Esophagus mucosa (tissue), 1 donor: ENCODE measurements around the gene MICAL2. TPM values are rescaled to one million over a fixed set of nuclear protein-coding genes. Genes with fewer than 3 reads are reported as not detected.

Experiments
- ATAC-seq: fragments of 200-7000 bp; cut with Tn5 transposase; one replicate; pipeline ENCODE4 v1.9.1; 2020
- total RNA-seq: library from RNA; stranded (reverse); gene quantifications from one replicate; pipeline ENCODE4 v1.2.4, GENCODE V29; 2023
- donor health status: DM: yes; HTN: yes; CAD: no.

The MICAL2 gene
- total RNA-seq, 1 donor from 2014 or later: 15.5 TPM

DNA sequence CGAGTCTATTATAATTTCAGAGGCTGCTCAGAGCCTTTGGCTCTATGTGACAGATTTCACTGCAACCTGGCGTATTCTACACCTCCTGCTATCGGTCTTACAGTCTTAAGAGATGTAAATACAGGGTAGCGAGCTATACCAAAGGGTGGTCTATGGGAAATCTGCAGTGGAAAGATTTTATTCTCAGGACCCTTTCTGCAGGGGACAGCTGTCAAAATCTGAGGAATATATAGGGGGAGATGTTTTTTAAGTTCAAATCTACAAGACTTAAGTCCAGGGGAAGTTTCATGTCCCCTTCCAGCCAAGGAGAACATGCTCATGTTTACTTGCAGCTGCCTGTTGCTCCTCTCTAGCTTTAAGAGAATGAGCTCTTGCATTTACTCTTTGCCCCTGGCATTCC lies 62.7 kb downstream of the MICAL2 start:
- ATAC-seq: no peak

DNA sequence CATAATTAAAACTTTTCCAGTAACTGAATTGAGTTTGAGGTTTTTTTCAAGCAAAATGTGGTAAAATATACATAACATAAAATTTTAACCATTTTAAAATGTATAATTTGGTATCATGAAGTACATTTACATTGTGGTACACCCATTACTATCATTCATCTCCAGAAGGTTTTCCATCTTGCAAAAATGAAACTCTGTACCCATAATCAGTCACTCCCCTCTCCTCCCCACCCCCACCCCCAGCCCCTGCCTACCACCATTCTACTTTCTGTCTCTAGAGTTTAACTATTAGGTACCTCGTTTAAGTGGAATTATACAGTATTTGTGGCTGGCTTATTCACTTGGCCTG lies 63.7 kb downstream of the MICAL2 start:
- no peak for ATAC-seq

DNA sequence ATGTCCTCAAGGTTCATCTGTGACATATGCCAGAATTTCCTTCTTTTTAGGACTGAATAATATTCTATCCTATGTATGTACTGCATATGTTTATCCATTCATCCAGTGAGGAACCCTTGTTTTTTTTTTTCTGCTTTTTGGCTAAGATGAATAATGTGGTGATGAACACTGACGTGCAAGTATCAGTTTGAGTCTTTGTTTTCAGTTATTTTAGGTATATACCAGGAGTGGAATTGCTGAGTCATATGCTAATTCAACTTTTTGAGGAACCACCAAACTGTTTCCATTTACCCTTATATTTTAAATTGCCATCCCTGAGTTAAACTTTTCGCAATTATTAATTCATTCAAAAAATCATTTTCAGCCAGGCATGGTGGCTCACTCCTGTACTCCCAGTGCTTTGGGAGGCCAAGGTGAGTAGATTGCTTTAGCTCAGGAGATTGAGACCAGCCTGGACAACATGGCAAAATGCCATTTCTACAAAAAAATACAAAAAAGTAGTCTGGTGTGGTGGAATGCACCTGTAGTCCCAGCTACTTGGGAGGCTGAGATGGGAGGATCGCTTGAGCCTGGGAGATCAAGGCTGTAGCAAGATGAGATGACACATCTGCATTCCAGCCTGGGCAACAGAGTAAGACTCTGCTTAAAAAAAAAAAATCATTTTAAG lies 64.2 kb downstream of the MICAL2 start:
- ATAC-seq: no peak

DNA sequence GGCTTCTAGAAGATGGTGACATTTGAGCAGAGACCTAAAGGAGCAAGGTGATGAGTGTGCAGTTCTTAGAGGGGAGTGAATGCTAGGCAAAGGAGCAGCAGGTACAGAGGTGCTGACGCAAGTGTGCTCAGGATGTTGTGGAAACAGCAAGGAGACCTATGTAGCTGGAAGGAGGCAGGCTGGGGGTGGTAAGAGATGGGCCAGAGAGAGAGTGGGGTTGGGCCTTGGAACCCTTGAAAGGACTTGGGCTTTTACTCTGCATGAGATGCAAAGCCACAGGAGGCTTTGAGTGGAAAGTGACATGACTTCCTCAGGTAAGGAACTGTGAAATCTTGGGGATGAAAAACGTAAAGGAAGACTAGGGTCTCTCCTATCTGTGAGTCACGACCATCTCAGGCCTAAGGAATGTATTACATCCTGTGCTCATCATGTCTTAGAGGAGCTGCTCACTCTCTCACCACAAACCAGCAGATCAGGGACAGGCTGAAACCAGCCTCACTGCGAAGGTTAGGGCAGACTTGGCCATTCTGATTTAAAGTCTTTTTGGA lies 65.4 kb downstream of the MICAL2 start:
- ATAC-seq: peak; percentile 66

DNA sequence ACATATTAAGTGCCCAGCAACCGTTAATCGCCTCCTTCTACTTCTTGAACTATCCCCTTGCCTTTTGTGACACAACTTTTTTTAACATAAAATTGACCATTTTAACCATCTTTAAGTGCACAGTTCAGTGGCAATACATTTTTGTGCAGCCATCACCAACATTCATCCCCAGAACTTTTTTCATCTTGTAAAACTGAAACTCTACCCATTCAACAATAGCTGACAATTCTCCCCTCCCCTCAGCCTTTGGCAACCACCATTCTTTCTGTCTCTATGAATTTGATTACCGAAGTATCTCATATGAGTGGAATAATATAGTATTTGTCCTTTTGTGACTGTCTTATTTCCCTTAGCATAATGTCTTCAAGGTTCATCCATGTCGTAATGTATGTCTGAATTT lies 66.0 kb downstream of the MICAL2 start:
- ATAC-seq: no peak

DNA sequence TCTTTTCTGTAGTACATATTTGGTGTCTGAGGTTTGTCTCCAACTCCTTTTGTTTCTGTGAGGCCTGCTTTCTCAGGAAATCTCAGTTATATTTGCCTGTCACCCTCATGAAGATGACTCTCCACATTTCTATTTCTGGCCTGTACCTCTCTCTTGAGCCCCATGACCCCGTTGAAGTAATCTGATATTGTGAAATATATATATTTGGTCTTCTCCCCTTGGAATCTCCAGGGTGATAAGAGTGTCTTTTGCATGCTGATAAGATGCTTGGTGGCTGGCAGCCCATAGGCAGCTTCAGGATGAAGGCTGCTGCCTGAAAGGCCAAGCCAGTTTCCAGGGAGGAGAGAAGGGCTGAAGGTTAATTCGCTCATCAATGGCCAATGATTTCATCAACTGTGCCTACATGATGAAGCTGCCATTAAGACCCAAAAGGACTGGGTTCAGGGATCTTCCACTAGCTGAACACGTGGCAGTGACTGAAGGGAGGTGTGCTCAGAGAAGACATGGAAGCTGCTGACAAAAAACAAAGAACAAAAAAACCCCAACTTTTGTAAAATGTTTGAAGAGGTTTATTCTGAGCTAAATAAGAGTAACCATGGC lies 67.4 kb downstream of the MICAL2 start:
- no peak for ATAC-seq

DNA sequence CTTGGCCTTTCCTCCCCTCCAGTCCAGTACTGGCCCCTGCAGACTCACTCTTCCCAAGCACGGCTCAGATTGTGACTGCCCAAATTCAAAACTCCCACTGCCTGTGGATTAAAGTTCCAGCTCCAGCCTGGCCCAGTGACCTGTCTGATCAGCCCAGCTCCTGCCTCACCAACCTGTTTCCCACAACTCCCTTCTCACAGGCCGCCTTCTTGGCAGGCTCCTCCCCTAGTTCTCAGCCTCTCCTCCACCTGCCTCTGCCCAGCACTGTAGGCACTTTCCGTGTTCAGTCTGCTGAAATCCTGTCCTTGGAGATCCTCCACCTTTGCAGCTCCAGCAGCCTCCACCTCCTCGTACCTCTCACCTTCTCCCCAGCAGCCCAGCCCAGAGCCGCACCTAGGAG lies 68.6 kb downstream of the MICAL2 start:
- ATAC-seq: peak; percentile 54

DNA sequence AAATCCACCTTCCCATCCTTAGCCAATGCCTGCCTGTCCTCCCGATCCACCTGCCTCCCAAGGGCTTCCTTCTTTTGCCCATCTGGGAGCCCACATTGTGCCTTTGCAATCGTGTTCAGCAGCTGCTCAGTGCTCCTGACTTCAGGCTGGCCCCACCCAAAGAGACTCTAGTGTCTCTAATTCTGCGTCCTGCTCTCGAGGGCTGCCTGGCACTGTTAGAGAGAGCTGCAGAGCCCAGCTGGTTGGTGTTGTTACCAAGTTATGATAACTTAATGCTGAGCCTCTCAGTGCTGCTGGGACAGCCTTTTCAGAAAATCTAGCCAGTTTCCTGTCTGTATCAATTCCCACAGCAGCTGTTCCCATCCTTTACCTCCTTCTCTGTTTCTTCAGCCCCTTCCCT lies 69.1 kb downstream of the MICAL2 start:
- ATAC-seq: no peak

DNA sequence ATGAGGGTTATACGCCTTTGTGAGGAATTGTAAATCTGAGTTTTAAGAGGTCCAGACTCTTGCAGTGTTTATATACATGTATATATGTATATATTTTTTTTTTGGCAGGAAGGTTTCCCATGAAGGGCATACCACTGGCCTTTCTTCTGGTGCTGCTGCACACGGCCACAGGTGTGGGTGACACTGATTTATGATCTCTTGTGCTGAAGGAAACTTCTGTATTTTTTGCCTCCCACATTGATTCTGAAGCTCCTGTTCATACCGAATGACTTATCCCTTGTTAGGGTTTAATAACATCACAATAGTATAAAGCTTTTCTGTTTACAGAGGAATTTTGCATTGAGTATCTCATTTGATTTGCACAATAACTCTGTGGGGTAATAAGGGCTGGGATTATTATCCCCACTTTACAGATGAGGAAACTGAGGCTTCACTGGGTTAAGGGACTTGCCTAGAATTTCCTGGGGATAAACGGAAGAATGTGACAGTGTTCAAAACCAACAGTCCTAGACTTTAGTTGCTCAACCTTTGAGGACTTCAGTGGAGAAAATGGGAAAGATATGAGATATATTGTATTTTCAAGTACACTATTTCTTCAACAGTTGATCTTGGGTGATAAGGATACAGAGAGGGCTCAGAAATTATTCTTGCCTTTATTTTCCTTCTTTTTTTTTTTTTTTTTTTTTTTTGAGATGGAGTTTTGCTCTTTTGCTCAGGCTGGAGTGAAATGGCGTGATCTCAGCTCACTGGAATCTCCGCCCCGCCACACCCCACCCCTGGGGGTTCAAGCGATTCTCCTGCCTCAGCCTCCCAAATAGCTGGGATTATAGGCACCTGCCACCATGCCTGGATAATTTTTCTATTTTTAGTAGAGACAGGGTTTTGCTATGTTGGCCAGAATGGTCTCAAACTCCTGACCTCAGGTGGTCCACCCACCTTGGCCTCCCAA lies 70.1 kb downstream of the MICAL2 start:
- no peak for ATAC-seq

DNA sequence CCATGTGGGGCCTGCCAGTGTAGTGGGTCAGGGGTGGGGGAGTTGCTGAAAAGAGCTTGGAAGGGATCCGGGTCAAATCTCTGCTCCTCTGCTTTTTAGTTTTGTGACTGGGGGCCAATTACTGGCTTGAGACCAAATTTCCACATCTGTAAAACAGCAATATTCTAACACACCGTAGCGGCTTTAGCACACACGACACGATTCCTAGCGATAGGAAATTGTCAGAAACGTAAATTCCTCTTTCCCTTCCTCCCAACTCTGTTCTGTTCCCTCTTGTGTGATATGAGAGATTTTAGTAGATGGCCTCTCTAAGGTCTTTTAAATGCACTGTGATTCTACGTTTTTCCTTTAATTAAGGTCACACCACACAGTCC lies 71.9 kb downstream of the MICAL2 start:
- no peak for ATAC-seq

DNA sequence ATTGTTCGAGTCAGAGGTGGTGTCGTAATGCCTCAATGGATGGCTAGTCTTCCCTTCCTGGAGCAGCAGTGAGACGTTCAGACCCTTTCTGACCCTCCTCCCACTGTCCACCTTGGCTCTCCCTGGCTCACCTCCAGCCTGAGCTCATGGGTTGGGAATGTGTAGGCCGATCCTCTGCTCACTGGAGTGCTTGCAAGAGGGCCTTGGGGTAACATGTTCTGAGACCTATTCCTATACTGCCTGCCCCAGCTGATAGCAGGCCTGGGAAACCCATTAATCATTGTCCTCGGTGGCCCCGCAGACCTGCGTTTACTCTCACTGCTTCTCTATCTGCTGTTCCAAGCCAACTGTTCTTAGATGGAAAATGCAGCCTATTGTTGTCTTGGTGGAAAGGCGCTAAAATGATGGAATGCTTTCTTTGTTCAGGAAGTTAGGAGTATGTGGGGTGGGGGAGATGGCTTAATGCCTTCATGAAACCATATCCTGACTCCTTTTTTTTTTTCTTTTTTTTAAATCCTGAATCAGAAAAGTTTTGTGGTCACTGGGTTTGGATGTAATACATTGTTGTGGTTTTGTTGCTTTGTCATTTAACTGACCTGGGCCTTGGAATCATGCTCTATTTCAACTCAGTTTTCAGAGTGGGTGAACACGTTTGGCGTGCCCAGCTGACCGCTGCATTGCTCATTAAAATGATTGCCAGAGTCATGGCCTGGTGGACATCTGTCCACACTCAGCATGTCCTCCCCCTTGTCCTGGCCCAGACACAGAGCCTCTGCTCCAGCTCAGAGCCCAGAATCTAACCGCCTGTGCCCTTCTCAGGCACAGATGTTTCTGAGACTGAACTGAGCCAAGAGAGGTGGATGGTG lies 72.5 kb downstream of the MICAL2 start:
- no peak for ATAC-seq

DNA sequence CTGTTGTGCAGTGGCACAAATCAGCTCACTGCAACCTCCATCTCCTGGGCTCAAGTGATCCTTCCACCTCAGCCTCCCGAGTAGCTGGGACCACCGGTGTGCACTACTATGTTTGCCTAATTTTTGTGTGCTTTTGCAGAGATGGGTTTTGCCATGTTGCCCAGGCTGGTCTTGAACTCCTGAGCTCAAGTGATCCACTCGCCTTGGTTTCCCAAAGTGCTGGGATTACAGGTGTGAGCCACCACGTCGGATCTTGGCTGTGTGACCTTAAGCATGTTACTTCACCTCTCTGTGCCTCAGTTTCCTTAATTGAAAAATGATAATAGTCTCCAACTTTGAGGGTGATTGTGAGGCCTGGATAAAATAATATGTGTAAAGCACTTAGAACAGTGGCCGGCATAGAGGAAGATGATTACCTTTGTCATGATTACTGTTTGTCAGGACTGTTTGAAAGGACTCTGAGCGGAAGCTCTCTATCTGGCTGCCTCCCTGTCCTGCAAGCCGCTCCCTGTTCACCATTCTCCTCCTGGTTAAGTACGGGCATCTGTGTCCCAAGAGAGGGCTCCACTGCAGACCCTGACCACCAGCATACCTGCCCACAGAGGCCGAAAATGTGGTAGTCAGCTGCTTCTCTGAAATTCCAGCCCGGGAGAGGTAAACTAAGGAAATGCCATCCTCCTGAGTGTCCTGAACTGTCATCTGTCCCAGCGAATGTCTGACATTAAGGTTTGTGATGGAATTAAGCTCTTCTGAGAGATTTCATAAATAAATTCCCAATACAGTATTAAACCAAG lies 73.6 kb downstream of the MICAL2 start:
- no peak for ATAC-seq

DNA sequence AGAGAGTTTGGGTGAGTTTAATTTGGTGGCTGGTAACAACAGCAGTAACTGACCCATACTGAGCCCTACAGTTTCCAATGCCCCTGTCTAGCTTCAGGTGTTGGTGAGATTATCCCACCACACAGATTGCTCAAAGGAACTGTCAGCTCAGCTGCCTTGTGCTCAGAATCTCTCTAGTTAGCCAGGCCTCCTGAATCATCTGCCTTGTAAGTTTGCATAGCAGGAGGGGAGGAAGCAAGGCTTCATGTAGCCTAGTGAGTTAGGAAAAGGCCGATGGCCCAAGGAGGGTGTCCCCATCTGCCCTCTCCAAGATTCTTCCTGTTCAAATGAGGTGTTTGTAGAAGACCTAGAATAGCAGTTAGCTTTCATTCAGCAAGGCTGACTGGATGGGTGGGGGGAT lies 74.3 kb downstream of the MICAL2 start:
- no peak for ATAC-seq

DNA sequence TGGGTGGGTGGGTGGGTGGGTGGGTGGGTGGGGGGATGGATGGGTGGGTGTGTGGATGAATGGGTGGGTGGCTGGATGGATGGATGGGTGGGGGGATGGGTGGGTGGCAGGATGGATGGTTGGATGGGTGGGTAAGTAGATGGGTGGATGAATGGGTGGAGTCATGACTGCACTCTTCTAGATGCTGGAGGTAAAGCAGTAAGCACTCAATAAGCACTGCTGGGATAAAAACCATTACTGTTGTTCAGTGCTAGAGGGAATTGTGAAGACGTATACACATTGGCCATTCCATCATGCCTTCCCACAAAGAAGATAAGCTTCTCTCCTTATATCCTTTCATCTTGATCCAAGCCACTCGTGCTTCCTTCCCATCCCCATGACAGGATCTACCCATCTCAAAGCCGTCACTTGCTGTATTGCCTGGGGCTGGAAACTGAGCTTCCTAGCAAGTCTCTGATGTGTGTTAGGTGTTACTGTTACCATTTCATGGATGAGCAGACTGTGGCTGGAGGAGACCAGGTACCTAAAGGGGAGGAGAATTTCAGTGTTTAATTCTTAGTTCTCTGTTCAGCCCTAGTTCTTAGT lies 74.8 kb downstream of the MICAL2 start:
- no peak for ATAC-seq

DNA sequence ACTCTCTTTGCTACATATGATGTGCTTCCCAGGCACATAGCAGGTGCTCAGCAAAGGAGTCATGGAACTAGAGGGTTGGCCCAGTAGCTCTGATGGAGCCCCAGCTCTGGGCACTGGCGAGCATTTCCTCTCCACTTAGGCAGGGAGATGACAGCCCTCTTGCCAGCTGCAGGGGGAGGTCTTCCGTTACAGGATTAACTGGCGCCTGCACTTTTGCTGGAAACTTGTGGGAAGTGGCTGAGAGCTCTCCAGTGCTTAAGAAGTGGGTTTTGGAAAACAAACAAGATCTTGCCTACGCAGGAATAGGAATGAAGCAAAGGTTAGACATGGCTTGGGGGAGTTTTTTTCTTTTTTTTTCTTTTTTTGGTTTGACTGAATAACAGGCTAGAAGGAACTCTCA lies 75.5 kb downstream of the MICAL2 start:
- no peak for ATAC-seq

DNA sequence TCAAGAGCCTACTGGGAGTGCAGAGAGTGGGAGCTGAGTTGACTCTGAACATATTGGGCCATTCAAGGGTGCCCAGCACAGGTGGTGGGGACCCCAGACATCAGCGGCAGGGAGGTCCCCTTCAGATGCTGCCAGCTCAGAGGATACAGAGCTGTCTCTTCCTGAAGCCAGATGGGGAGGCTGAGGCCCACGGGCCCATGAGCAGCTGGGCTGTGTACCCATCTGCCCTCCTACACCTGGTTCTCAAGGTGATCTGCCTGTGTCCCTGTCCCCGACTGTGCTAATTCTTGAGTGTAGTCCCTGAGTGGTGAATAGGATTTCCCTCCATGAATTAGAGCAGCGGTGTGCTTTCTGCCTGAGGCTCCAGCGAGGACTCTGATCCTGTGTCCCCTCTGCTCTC lies 76.3 kb downstream of the MICAL2 start:
- no peak for ATAC-seq

DNA sequence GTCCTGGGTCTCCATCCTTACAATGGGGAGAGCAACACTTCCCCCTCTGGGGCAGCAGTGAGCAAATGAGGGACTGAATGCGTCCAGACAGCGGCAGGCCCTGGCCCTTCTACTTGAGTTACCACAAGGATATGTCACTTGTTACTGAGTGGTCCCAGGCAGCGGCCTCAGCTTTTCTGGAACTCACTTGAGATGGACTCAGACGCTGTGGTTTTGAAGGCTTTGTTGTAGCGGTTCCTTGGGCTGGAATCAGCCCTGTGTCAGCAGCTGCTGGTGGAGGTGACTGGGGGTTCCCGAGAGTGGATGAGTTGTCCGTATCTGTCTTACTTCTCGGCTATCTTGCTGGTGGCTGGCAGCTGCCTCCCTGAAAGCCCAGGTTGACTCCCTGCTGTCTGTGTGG lies 77.0 kb downstream of the MICAL2 start:
- no peak for ATAC-seq

DNA sequence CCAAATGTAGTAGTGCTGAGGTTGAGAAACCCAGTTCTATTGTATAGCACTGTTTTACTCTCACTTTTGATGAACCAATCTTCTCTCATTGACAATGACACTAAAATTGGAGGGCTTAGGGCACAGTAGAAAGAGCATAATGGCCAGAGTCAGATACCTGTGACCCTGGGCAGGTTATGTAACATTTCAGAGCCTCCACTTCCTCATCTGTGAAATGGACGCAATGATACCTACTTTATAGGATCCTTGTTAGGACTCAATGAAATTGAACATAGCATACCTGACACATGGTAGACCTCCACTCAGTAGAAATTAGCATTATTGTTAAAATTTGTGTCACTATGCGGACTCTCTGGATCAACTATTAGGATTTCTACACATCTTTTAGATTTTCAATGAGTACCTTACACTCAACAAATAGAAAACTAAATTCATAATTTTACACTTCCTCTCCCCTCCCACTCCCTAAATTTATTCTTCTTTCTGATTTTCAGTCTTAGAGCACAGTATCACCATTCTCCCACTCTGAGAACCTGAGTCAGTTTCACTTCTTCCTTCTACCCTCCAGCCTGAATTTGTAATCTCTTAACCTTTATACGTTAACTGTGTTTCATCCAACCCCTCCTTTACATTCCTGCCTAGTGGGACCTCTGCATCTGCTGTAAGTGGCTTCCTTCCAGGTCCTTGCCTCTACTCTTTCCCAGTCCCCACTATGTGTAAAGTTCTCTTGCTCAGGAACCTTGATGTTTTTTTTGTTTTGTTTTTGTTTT lies 78.3 kb downstream of the MICAL2 start:
- no peak for ATAC-seq

DNA sequence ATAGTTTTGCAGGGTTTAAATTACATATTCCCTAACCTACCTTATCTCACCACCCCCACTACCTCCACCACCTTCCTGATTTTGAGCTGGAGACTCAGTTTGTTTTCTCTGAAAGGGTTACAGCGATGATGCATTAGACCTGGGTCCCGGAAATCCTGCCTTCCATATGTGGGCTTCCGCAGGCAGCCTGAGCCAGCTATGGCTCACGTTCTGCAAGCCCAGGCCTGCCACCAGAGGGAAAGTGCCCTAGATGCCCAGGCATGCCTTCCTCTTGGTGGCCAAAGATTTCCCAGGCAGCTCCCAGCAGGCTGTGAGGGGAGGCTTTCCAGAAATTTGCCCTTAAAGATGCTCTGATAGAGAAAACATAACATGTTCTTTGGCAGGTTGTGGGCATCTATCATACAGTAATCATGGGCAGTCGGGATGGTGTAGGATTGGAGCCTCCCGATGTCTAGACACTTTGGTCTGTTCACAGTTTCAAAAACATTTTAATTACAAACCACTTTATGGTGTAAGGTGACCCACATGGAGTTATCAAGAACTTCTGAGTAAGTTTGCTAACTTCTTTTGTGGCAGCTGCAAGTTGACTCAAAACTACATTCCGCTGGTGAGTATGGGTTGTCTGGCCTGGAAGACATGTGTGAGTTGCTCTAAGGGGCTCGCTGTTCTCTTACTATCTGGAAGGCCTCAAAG lies 79.3 kb downstream of the MICAL2 start:
- peak; percentile 97 for ATAC-seq

DNA sequence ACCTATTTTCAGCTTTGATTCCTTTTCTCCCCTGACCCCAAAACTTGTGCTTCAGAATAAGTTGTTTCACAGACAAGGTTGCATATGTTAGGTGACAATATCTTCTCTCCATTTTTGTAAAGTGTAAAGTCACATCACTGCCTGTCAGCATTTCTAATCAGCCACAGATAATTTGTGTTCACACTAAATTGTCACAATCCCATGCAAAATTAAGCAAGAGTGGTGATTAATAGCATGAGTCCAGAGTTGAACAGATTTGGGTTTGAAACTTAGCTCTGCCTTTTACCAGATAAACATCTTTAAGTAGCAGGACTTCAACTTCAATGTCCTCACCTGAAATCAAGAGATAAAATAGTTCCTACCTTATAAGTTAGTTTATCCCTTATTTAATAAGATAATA lies 80.1 kb downstream of the MICAL2 start:
- ATAC-seq: no peak
